Activated CD4-positive, alpha-beta T cell treated with anti-CD3 and anti-CD28 coated beads for 36 hours (primary cell): ENCODE measurements around the gene SLC35B2. TPM values are rescaled to one million over a fixed set of nuclear protein-coding genes. Genes with fewer than 3 reads are reported as not detected.

Experiments
- ATAC-seq: fragments of 200-7000 bp; cut with Tn5 transposase; one replicate; pipeline ENCODE4 v1.10.0; 2021; ENCODE audit warnings: mild to moderate bottlenecking, moderate library complexity
- CTCF ChIA-PET: fragments of 350-600 bp; sonication (Branson Sonifier 250); formaldehyde crosslinking; loops from one replicate; lab custom pipeline; 2021; ENCODE audit warnings: antibody characterized with exemption; lab: Charles Lee
- POLR2A ChIA-PET: fragments of 350-600 bp; sonication (Branson Sonifier 250); formaldehyde crosslinking; loops from one replicate; lab custom pipeline; 2021; ENCODE audit warnings: antibody characterized with exemption, inconsistent platforms; lab: Charles Lee
- DNase-seq: peaks from one replicate; pipeline ENCODE4 v3.0.0-alpha.2; 2020
- H3K27ac Mint-ChIP-seq: one replicate; pipeline ENCODE4 v1.8.0; 2021; ENCODE audit warnings: mixed read lengths
- H3K27me3 Mint-ChIP-seq: one replicate; pipeline ENCODE4 v1.8.0; 2021; ENCODE audit warnings: mixed read lengths
- H3K36me3 Mint-ChIP-seq: one replicate; pipeline ENCODE4 v1.8.0; 2021; ENCODE audit warnings: low read depth, mixed read lengths
- H3K4me1 Mint-ChIP-seq: one replicate; pipeline ENCODE4 v1.8.0; 2021; ENCODE audit warnings: mixed read lengths
- H3K4me3 Mint-ChIP-seq: one replicate; pipeline ENCODE4 v1.8.0; 2021; ENCODE audit warnings: mild to moderate bottlenecking, moderate library complexity, mixed read lengths
- H3K9me3 Mint-ChIP-seq: one replicate; pipeline ENCODE4 v1.8.0; 2021; ENCODE audit warnings: low read depth, mixed read lengths
- intact Hi-C, 2 experiments: fragments of 100-400 bp; cut with DNase I in 1 of 2; cut with micrococcal nuclease in 1 of 2; formaldehyde crosslinking; loops; one replicate each; pipeline versions ENCODE4 v1.14.2 to v1.15.1; 2022 to 2024; cut with DNase I, micrococcal nuclease
- total RNA-seq, 2 experiments: library from RNA; stranded (reverse); gene quantifications; one replicate each; pipeline ENCODE4 v1.2.3, GENCODE V29; 2021

The SLC35B2 gene
- total RNA-seq, 2 experiments from 2014 or later = 14.1 TPM

DNA sequence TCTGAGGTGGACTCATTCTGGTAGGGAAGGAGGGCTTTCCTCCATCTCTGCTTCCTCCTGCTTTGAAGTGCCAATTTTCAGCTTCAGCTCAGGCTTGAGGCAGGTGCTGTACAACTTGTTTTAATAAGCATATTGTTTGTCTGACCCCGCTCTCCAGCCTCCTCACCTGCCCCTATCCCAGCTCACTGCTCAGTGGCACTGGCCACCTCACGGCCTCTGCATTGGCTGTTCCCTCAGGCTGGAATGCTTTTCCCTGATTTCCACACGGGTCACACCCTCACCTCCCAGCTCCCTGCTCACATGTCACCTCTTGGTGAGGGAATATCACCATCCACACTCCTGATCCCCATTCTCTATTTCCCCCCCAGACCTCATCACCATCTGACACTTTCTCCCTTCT, 41.5 kb upstream of the SLC35B2 start:
- H3K4me3 Mint-ChIP-seq = no peak overlapping the region
- ATAC-seq (no peak), DNase-seq (no peak)
- ChIA-PET CTCF (interaction anchor here (0.7 to 2.3 kb wide), 6 partner anchors 14 to 39 kb away, joined by 3 to 10 read pairs (median 4); partner anchors contain the start of gene AARS2), POLR2A (interaction anchor here (0.8 kb wide), 1 partner anchor 85 kb away, joined by 6 read pairs; no protein-coding TSS in a partner anchor)
- no peak overlapping the region for H3K27ac Mint-ChIP-seq
- H3K9me3 Mint-ChIP-seq = no peaks in the 10 kb centered on the region
- H3K4me1 Mint-ChIP-seq = peaks cover 6% of the 10 kb centered on the region
- peaks cover 26% of the 10 kb centered on the region for H3K36me3 Mint-ChIP-seq
- H3K27me3 Mint-ChIP-seq = peaks cover 25% of the 10 kb centered on the region
- intact Hi-C loops = no loop called here

DNA sequence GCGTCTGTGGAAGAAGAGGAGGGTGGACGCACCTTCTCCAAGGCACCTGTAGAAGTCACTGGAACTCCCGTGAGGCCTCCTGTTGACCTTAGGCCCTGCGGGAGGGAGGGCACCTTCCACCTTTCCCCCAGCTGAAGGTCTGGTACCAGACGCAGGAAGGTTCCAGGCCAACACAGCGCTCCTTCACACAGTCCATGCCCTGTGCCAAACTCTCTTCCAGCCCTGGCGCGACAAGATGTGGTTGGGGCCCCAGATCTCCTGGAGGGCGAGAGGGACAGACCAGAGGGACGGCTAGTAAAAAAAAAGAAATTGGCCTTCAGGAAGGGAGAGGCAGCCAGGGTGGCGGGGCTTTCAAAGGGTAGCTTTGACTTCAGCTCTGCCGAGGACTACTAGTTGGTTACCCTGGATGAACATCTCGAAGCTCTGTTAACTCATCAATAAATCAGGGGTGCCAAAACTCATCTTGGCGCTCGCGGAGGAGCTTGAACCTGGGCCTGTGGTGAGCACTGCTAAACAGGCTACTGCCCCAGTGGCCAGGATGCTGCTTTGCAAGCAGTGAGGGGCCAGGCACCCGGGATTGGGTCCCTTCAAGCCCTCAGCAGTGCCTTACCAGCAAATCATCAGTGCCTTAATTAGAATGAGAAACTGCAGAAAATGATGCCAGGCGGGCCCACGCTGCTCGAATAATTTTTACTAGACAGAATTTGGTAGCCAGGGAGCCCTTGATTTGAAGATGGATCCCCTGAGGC, 40.9 kb upstream of the SLC35B2 start:
- Mint-ChIP-seq H3K27ac (no peak overlapping the region), H3K27me3 (peaks cover 29% of the 10 kb centered on the region), H3K4me1 (peaks cover 6% of the 10 kb centered on the region), H3K4me3 (peak overlapping the region; percentile 33), H3K9me3 (no peaks in the 10 kb centered on the region), H3K36me3 (peaks cover 21% of the 10 kb centered on the region)
- intact Hi-C loops = no loop called here
- CTCF ChIA-PET = interaction anchor here (0.7 to 3.1 kb wide), 7 partner anchors 15 to 40 kb away, joined by 3 to 11 read pairs (median 4); partner anchors contain the start of gene AARS2
- POLR2A ChIA-PET = interaction anchor here (0.8 kb wide), 1 partner anchor 85 kb away, joined by 6 read pairs; no protein-coding TSS in a partner anchor
- DNase-seq (no peak), ATAC-seq (no peak)

DNA sequence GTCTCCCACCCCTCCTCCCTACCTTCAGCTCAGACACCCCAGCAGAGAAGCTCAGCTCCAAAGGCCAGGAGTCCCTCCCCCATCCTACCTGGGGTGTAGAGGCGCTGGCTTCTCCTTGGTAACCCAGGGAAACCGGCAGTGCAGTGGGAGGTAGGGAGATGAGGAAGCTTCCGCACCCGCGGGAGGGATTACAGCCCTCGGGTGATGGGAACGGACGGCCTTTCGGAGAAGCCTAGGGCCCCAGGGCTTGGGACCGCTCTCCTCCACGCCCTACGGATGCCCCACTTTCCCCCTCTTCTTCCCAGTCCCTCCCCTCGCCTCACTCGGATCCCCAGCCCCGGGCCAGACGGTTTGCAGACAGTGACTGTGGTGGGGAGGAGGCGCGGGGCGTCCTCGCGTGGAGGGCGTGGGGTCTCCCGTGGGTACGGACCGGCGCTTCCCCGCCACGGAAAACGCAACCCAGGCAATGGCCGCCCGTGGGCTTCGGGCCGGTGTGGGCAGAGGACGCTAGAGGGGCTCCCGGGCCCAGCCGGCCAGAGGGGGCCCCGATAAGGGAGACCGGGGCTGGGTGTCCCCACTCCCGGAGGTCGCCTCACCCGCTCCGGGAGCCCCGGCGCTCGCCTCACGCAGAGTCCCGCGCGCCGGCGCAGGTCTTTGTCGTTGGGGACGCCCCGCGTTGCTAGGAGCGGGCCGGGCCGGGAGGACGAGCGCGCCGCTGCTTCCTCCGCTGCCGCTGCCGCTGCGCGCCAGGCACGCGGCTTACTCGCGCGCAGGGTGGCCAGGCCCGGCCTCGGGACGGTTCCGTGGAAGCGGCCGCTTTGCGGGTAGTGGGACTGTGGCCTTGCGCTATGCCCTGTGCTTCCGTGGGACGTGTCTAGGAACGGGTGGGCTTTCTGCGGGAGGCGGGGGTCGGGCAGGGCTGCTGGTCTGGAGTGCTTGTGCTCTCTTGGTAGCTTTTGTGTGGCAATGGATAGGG, 40.0 kb upstream of the SLC35B2 start:
- Mint-ChIP-seq H3K36me3 (peaks cover 17% of the 10 kb centered on the region), H3K9me3 (no peaks in the 10 kb centered on the region), H3K27me3 (peaks cover 31% of the 10 kb centered on the region), H3K27ac (no peak overlapping the region), H3K4me3 (peak overlapping the region; percentile 33), H3K4me1 (peaks cover 6% of the 10 kb centered on the region)
- DNase-seq (peak; percentile 78), ATAC-seq (peak; percentile 91)
- POLR2A ChIA-PET = interaction anchor here (0.9 kb wide), 1 partner anchor 8 kb away, joined by 4 read pairs; no protein-coding TSS in a partner anchor
- intact Hi-C loops = no loop called here
- CTCF ChIA-PET = interaction anchor here (0.8 to 3.1 kb wide), 9 partner anchors 8 to 175 kb away, joined by 3 to 15 read pairs (median 4); partner anchors contain the start of gene AARS2

DNA sequence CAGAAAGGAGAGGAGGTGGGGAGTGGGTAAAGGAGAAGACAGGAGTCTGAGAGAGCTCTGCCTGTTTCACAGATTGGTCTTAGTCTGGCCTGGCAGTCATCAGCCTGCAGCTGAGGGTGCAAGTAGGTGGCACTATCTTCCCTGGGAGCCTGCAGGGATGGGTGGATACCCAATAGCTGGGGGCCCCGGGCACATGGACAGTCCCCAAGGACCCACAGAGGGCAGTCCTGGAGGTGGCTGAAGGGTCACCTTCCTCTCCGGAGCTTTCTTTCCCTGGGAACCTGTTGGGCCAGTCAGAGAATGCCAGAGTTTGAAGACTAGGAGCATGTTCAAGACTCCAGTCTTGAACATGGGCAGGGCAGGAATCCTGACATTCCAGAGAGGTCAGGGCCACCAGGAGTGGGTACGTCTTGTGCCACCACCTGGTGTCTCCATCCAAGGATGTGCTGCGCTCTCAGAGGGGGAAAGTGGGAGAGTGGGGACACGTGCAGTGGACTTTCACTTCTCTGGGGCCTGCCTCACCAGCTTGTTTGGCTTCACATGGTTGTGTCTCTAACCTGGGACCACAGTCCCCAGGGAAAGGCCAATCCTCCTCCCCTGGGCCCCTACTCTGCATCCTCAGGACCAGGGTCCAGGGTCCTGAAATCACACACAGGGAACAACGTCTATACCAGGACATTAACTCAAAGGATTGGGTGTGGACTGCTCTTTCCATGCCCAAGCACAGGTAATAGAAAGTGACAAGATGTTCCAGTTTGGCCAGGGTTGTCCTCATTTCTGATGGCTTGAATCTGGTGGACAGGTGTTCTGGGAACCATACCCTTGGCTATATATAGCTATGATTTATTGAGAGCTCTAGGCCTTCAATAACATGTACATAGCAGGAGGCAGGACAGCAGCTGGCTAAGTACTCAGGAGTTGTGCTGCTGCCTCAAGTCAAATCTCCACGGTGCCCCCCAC, 37.8 kb upstream of the SLC35B2 start:
- Mint-ChIP-seq H3K9me3 (no peaks in the 10 kb centered on the region), H3K4me3 (no peak overlapping the region), H3K27me3 (peaks cover 49% of the 10 kb centered on the region), H3K27ac (no peak overlapping the region), H3K36me3 (peaks cover 6% of the 10 kb centered on the region), H3K4me1 (peaks cover 6% of the 10 kb centered on the region)
- DNase-seq = no peak
- ChIA-PET CTCF (interaction anchor here (0.5 to 3.1 kb wide), 7 partner anchors 10 to 47 kb away, joined by 3 to 15 read pairs (median 4); partner anchors contain the start of genes AARS2 and SPATS1), POLR2A (no interaction called here)
- intact Hi-C loops = no loop called here
- ATAC-seq = no peak

DNA sequence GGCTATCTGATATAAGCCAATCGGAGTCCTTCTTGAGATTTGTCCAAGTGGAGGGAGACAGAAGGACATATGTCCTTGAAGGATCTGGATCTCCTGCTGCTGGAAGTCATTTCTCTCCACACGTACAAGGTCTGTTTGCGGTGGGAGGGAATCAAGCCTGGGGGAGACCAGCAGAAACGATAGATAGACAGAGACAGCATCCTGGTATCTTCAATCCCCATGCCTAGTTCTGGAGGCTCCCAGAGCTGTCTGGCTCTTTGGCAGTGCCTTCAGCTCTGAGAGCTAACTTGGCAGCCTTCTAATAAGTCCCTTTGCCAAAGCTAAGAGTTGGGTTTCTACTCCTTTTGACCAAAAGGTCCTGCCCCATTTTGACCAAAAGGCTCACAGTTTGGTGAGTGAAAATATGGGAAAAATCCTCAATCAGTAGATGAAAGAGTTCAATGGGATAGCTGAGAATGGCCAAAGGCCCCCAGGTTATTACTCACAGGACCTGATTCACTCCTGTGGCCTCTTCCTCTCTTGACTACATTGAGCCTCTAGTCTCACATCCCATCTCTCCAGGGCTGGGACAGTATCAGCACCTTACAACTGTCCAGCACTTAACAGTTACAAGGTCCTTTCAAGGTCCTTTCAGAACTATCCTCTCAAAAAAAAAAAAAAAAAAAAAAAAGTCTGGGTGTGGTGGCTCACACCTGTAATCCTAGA, 35.5 kb upstream of the SLC35B2 start:
- DNase-seq = no peak
- ChIA-PET CTCF (interaction anchor here (0.5 to 2.0 kb wide), 7 partner anchors 13 to 211 kb away, joined by 3 to 6 read pairs (median 3); partner anchors contain the start of genes AARS2 and SPATS1), POLR2A (no interaction called here)
- no peak overlapping the region for H3K27ac Mint-ChIP-seq
- H3K9me3 Mint-ChIP-seq = no peaks in the 10 kb centered on the region
- H3K4me1 Mint-ChIP-seq = peaks cover 6% of the 10 kb centered on the region
- H3K36me3 Mint-ChIP-seq = no peaks in the 10 kb centered on the region
- peaks cover 57% of the 10 kb centered on the region for H3K27me3 Mint-ChIP-seq
- intact Hi-C loops = no loop called here
- no peak for ATAC-seq
- H3K4me3 Mint-ChIP-seq = no peak overlapping the region

DNA sequence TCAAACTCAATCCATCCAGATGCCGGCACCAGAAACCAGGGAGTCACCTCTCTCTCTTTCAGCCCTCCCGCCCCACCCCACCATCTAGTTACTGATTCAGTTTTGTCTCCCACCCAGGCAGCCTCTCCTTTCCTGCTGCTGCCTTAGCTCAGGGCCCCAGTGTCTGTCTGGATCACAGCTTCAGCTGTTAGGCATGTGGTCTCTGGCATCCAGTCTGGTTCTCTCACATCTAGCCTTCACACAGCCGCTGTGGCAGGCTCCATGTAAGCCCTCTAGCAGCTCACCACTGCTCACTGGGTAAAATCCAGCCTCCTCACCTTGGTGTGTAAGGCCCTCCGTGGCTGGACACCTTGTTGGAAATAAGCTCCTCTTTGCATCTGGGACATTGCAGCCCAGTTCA, 34.5 kb upstream of the SLC35B2 start:
- no peak overlapping the region for H3K4me3 Mint-ChIP-seq
- ChIA-PET CTCF (interaction anchor here (0.6 to 2.0 kb wide), 6 partner anchors 8 to 54 kb away, joined by 3 to 6 read pairs (median 4); partner anchors contain the start of genes AARS2 and SPATS1), POLR2A (no interaction called here)
- no peaks in the 10 kb centered on the region for H3K36me3 Mint-ChIP-seq
- intact Hi-C loops = no loop called here
- no peak for ATAC-seq
- H3K27ac Mint-ChIP-seq = no peak overlapping the region
- no peak for DNase-seq
- H3K4me1 Mint-ChIP-seq = peaks cover 2% of the 10 kb centered on the region
- H3K27me3 Mint-ChIP-seq = peaks cover 63% of the 10 kb centered on the region
- no peaks in the 10 kb centered on the region for H3K9me3 Mint-ChIP-seq

DNA sequence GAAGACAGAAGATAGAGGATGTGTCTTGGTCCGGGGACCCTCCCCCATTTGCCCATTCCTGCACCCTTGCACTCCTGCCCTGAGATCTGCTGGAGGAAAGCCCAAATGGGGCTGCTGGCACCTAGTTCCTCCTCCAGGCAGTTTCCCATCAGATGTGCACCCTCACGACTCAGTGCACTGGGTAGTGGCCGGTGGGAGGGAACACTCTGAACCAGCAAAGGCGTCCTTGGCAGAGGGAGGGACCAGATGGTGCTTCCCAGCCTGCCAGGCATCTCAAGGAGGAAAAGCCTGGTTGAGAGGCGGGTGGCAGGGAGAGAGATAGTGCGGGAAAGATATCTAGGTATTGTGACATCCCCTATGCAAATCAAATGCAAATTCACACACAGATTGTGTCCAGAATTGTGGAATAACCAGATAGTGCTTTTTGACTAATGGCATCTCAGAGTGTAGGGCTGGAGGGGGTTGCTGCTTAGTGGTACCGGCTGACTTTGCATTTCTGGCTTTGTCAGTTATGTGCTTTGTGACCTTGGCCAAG, 32.5 kb upstream of the SLC35B2 start:
- Mint-ChIP-seq H3K9me3 (no peaks in the 10 kb centered on the region), H3K4me3 (no peak overlapping the region), H3K4me1 (no peaks in the 10 kb centered on the region), H3K27me3 (peaks cover 54% of the 10 kb centered on the region), H3K36me3 (no peaks in the 10 kb centered on the region), H3K27ac (no peak overlapping the region)
- ATAC-seq = no peak
- ChIA-PET CTCF (no interaction called here), POLR2A (no interaction called here)
- intact Hi-C loops = no loop called here
- no peak for DNase-seq

DNA sequence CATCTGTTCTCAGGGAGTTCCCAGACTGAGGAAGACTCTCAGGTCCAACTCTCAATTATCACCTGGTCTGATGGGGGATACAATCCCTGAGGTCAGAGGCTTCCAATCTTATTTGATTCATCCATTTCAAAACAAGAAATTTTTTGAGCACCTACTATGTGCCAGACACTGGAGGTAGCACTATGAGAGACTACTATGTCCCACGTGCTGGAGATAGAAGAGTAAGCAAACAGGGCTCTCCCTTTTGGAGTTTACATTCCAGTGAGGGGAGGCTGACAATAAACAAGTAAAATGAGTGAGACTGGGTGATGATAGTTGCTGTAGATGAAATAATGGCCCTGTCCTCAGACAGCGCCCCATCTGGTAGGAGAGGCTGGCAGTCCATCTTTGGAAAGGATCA, 29.4 kb upstream of the SLC35B2 start:
- Mint-ChIP-seq H3K27me3 (peaks cover 47% of the 10 kb centered on the region), H3K36me3 (no peaks in the 10 kb centered on the region)

DNA sequence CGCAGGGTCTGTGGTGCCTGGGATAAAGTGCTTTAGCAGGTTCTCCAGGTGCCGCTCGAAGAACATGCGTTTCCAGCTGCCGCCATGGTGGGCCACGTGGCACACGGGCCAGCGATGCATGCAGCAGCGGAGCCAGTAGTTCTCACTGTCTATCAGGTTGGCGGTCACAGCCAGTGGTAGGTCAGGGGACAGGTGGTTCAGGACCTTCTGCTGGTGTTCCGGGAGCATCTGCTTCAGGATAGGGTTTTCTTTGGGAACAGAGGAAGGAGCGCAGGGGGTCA, 28.9 kb upstream of the SLC35B2 start:
- DNase-seq (no peak), ATAC-seq (no peak)
- ChIA-PET POLR2A (no interaction called here), CTCF (no interaction called here)
- no peak overlapping the region for H3K27ac Mint-ChIP-seq
- H3K4me3 Mint-ChIP-seq = no peak overlapping the region
- no peaks in the 10 kb centered on the region for H3K36me3 Mint-ChIP-seq
- peaks cover 43% of the 10 kb centered on the region for H3K27me3 Mint-ChIP-seq
- intact Hi-C loops = no loop called here
- no peaks in the 10 kb centered on the region for H3K4me1 Mint-ChIP-seq
- H3K9me3 Mint-ChIP-seq = no peaks in the 10 kb centered on the region

More for the DNA sequence above, 29.4 kb upstream of the SLC35B2 start:
- no peak for DNase-seq
- ChIA-PET POLR2A (no interaction called here), CTCF (interaction anchor here (0.6 kb wide), 1 partner anchor 92 kb away, joined by 3 read pairs; no protein-coding TSS in a partner anchor)
- no peaks in the 10 kb centered on the region for H3K4me1 Mint-ChIP-seq
- no peak overlapping the region for H3K27ac Mint-ChIP-seq
- H3K4me3 Mint-ChIP-seq = no peak overlapping the region
- no peaks in the 10 kb centered on the region for H3K9me3 Mint-ChIP-seq
- no peak for ATAC-seq
- intact Hi-C loops = no loop called here
